Measurements from ENCODE around the gene CDC73. TPM values are rescaled to one million over a fixed set of nuclear protein-coding genes. Genes with fewer than 3 reads are reported as not detected.
"Not testable (repeated sequence)": the region's sequence is repeated elsewhere in the genome, so short reads cannot be mapped to it uniquely, and the experiment has no call there.

The CDC73 gene
- total RNA-seq, 1 donor from 2014 or later = 47.0 TPM

- DNase-seq (ENCODE audit: low spot score) = peak; percentile 38
- Mint-ChIP-seq H3K4me3 (ENCODE audit: low read depth) (peak within 1 kb of the TSS; percentile 88), H3K36me3 (ENCODE audit: low read depth) (peaks cover 15% of the 10 kb centered on the region), H3K27me3 (ENCODE audit: low read depth) (peaks cover 5% of the 10 kb centered on the region), H3K27ac (peak within 1 kb of the TSS; percentile 71), H3K4me1 (ENCODE audit: low read depth) (peaks cover 17% of the 10 kb centered on the region), H3K9me3 (no peaks in the 10 kb centered on the region)
- intact Hi-C loops (cut with micrococcal nuclease) = loop anchor here (1.0 to 5.0 kb wide), 3 partner anchors 17 to 298 kb away; partner anchors contain the start of genes CDC73, RGS2, RO60 and UCHL5
These were observed 16.7 kb upstream of the CDC73 start, which contains the start of gene GLRX2 for GRCh38 chr1:193104907-193105820. TSS of gene GLRX2 (minus strand) at chr1:193105414. CDS start at chr1:193105382, 32 bp downstream.

DNA sequence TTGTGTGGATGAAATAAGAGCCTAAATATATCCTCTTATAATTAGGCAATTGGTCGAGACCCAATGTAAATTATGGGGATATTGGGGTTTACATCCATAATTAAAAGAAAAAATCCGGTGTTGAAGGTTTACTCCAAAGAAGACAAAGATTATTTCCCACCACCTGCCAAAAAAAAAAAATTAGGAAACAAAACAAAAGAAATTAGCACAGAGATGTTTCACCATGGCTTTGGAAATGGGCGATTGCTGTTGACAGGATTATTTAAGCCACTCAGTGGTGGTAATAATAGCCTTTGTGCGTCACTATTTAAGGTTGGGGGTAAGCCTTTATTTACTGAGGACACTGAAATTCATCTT is 16.0 kb upstream of the CDC73 start:
- intact Hi-C loops (cut with micrococcal nuclease) = loop anchor here (1.0 to 5.0 kb wide), 3 partner anchors 17 to 298 kb away; partner anchors contain the start of genes CDC73, RGS2, RO60 and UCHL5
- Mint-ChIP-seq H3K4me3 (ENCODE audit: low read depth) (peak overlapping the region; percentile 85), H3K27ac (peak overlapping the region; percentile 71), H3K36me3 (ENCODE audit: low read depth) (peaks cover 9% of the 10 kb centered on the region), H3K9me3 (no peaks in the 10 kb centered on the region), H3K4me1 (ENCODE audit: low read depth) (peaks cover 17% of the 10 kb centered on the region), H3K27me3 (ENCODE audit: low read depth) (peaks cover 5% of the 10 kb centered on the region)
- no peak for DNase-seq (ENCODE audit: low spot score)

- Mint-ChIP-seq H3K9me3 (no peaks in the 10 kb centered on the region), H3K27ac (no peak overlapping the region), H3K36me3 (ENCODE audit: low read depth) (no peaks in the 10 kb centered on the region), H3K4me3 (ENCODE audit: low read depth) (no peak overlapping the region), H3K4me1 (ENCODE audit: low read depth) (peaks cover 12% of the 10 kb centered on the region), H3K27me3 (ENCODE audit: low read depth) (peaks cover 7% of the 10 kb centered on the region)
- intact Hi-C loops (cut with micrococcal nuclease) = loop anchor here (5.0 kb wide), 1 partner anchor 301 kb away; the partner anchor contains the start of gene RGS2
- DNase-seq (ENCODE audit: low spot score) = no peak
These were observed 13.4 kb upstream of the CDC73 start for GRCh38 chr1:193108471-193108870.

- Mint-ChIP-seq H3K27me3 (ENCODE audit: low read depth) (peaks cover 7% of the 10 kb centered on the region), H3K36me3 (ENCODE audit: low read depth) (no peaks in the 10 kb centered on the region), H3K9me3 (no peaks in the 10 kb centered on the region), H3K27ac (no peak overlapping the region), H3K4me1 (ENCODE audit: low read depth) (peaks cover 4% of the 10 kb centered on the region), H3K4me3 (ENCODE audit: low read depth) (no peak overlapping the region)
- DNase-seq (ENCODE audit: low spot score) = no peak
- intact Hi-C loops (cut with micrococcal nuclease) = loop anchor here (5.0 kb wide), 1 partner anchor 302 kb away; the partner anchor contains the start of gene RGS2
These were observed 12.2 kb upstream of the CDC73 start for GRCh38 chr1:193109619-193110018.

- no peak overlapping the region for H3K4me3 Mint-ChIP-seq (ENCODE audit: low read depth)
- peaks cover 4% of the 10 kb centered on the region for H3K4me1 Mint-ChIP-seq (ENCODE audit: low read depth)
- no peaks in the 10 kb centered on the region for H3K9me3 Mint-ChIP-seq
- peaks cover 7% of the 10 kb centered on the region for H3K27me3 Mint-ChIP-seq (ENCODE audit: low read depth)
- no peak for DNase-seq (ENCODE audit: low spot score)
- no peaks in the 10 kb centered on the region for H3K36me3 Mint-ChIP-seq (ENCODE audit: low read depth)
- no peak overlapping the region for H3K27ac Mint-ChIP-seq
- intact Hi-C loops (cut with micrococcal nuclease) = no loop called here
These were observed 11.6 kb upstream of the CDC73 start for GRCh38 chr1:193110246-193110645.

DNA sequence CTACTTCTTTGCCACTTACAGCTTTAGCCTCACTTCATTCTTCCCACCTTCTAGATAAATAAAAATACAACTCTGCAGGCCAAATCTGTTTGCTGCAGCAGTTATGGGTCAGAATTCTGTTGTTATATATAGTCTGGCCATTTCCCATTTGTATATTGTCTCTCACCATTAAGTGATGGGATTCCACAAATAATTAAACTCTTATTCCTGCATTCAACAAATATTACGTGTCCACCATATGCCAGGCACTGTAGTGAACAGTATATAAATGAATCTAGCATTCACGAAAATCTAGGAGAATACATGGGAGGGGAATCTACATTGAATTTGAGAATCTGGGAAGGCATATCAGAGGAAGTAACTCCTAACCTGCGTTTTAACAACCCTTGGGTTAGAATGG is 11.0 kb upstream of the CDC73 start:
- no peaks in the 10 kb centered on the region for H3K4me1 Mint-ChIP-seq (ENCODE audit: low read depth)
- H3K9me3 Mint-ChIP-seq = no peaks in the 10 kb centered on the region
- H3K27ac Mint-ChIP-seq = no peak overlapping the region
- H3K4me3 Mint-ChIP-seq (ENCODE audit: low read depth) = no peak overlapping the region
- no peaks in the 10 kb centered on the region for H3K36me3 Mint-ChIP-seq (ENCODE audit: low read depth)
- DNase-seq (ENCODE audit: low spot score) = no peak
- peaks cover 7% of the 10 kb centered on the region for H3K27me3 Mint-ChIP-seq (ENCODE audit: low read depth)
- intact Hi-C loops (cut with micrococcal nuclease) = no loop called here

DNA sequence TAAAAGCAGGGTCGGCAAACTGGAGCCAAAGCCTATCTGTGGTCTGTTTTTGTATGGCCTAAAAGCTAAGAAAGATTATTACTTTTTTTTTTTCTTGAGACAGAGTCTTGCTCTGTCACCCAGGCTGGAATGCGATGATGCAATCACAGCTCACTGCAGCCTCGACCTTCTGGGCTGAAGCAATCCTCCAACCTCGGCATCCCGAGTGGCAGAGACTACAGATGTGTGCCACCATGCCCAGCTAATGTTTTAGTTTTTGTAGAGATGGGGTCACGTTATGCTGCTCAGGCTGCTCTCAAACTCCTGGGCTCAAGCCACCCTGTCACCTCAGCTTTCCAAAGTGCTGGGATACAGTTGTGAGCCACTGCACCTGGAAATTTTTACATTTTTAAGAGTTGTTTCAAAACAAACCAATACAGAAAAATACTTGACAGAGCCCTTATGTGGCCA is 10.2 kb upstream of the CDC73 start:
- Mint-ChIP-seq H3K27ac (no peak overlapping the region), H3K27me3 (ENCODE audit: low read depth) (peaks cover 9% of the 10 kb centered on the region), H3K4me1 (ENCODE audit: low read depth) (no peaks in the 10 kb centered on the region), H3K9me3 (no peaks in the 10 kb centered on the region), H3K36me3 (ENCODE audit: low read depth) (no peaks in the 10 kb centered on the region), H3K4me3 (ENCODE audit: low read depth) (no peak overlapping the region)
- no peak for DNase-seq (ENCODE audit: low spot score)
- intact Hi-C loops (cut with micrococcal nuclease) = no loop called here

GRCh38 chr1:193113258-193113991 is 8.4 kb upstream of the CDC73 start:
- Mint-ChIP-seq H3K27me3 (ENCODE audit: low read depth) (peaks cover 10% of the 10 kb centered on the region), H3K4me3 (ENCODE audit: low read depth) (no peak overlapping the region), H3K36me3 (ENCODE audit: low read depth) (no peaks in the 10 kb centered on the region), H3K27ac (no peak overlapping the region), H3K4me1 (ENCODE audit: low read depth) (no peaks in the 10 kb centered on the region), H3K9me3 (no peaks in the 10 kb centered on the region)
- no peak for DNase-seq (ENCODE audit: low spot score)
- intact Hi-C loops (cut with micrococcal nuclease) = no loop called here

DNA sequence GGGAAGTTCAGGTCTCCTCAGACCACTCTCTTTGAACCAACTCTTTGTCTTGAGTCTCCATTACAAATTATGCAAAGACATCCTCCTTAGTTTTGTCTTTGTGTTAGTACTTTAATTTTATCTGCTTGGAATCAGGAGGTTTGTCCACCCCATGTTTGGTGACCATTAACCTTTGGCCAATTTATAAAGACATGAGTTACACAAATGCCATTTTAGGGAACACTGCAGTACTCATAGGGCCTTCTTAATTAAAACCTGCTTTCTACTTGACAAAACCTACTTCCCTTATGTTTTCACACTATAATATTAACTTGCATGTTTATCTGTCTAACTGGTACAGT is 7.9 kb upstream of the CDC73 start:
- intact Hi-C loops (cut with micrococcal nuclease) = no loop called here
- H3K4me1 Mint-ChIP-seq (ENCODE audit: low read depth) = peaks cover 5% of the 10 kb centered on the region
- H3K9me3 Mint-ChIP-seq = no peaks in the 10 kb centered on the region
- no peak overlapping the region for H3K4me3 Mint-ChIP-seq (ENCODE audit: low read depth)
- no peak for DNase-seq (ENCODE audit: low spot score)
- H3K36me3 Mint-ChIP-seq (ENCODE audit: low read depth) = no peaks in the 10 kb centered on the region
- no peak overlapping the region for H3K27ac Mint-ChIP-seq
- peaks cover 6% of the 10 kb centered on the region for H3K27me3 Mint-ChIP-seq (ENCODE audit: low read depth)

DNA sequence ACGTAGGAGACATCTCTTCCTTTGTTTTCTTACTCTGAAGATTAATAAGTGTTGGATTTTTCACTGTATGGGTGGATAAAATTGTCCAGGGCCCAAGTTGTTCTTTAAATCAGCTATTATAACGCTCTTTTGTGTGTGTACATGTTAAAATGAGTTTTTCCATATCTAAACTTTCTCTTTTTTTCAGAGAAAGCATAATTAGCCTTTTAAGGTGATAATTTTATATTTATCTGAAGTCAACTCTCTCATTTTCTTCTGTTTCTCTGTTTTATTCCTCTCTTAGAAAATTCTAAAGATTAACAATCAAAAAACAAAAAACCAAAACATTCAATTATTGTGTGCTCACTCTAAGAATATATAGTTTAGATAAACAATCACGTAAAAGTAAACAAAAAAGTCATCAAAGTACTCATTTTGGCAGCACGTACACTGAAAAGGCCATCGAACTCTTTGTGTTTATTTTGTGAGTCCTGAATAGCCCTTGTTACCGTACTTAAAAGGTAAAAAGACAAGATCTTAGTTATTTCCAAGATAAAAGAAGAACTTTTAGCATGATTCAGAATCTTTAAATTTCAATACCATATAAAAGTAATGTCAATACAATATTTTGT is 7.2 kb upstream of the CDC73 start:
- Mint-ChIP-seq H3K27me3 (ENCODE audit: low read depth) (peaks cover 8% of the 10 kb centered on the region), H3K4me3 (ENCODE audit: low read depth) (no peak overlapping the region), H3K9me3 (no peaks in the 10 kb centered on the region), H3K36me3 (ENCODE audit: low read depth) (no peaks in the 10 kb centered on the region), H3K27ac (no peak overlapping the region), H3K4me1 (ENCODE audit: low read depth) (peaks cover 10% of the 10 kb centered on the region)
- DNase-seq (ENCODE audit: low spot score) = no peak
- intact Hi-C loops (cut with micrococcal nuclease) = no loop called here

DNA sequence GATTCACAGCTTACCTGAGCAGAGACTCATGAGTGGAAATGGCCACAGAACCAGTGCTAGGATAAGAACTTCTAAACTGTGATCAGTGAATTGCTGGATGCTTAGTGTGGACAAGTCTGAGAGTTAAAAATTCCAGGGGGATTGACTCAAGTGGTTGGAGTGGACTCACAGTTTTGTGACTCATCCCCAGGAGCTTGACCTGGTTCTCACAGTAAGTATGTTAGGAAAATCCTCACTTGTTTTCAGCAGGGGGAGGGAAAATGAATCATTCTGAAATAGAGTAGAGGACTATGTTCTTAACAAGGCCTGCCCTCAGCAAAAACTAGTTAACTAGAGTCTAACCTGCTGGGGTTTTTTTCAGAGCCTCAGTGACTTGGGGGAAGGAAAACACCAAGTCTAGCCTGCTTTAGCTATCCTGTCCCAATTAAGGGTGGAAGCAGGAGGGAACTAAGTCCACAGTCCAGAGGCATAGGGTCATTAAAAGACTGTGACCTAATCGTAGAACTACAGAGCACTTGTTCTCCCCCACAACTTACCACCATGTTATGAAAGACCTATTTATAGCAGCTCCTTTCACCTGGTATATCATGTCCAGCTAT is 6.1 kb upstream of the CDC73 start:
- intact Hi-C loops (cut with micrococcal nuclease) = no loop called here
- Mint-ChIP-seq H3K9me3 (no peaks in the 10 kb centered on the region), H3K27me3 (ENCODE audit: low read depth) (peaks cover 12% of the 10 kb centered on the region), H3K4me1 (ENCODE audit: low read depth) (peaks cover 10% of the 10 kb centered on the region), H3K36me3 (ENCODE audit: low read depth) (no peaks in the 10 kb centered on the region), H3K4me3 (ENCODE audit: low read depth) (no peak overlapping the region), H3K27ac (no peak overlapping the region)
- no peak for DNase-seq (ENCODE audit: low spot score)

DNA sequence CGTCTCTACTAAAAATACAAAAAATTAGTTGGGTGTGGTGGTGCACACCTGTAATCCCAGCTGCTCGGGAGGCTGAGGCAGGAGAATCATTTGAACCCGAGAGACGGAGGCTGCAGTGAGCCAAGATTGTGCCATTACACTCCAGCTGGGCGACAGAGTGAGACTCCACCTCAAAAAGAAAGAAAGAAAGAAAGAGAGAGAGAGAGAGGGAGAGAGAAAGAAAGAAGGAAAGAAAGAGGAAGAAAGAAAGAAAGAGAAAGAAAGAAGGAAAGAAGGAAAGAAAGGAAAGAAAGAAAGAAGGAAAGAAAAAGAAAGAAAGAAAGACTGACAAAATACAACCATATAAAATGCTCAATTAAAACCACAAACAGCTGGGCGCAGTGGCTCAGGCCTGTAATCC is 4.7 kb upstream of the CDC73 start:
- H3K36me3 Mint-ChIP-seq (ENCODE audit: low read depth); H3K4me3 Mint-ChIP-seq (ENCODE audit: low read depth); DNase-seq (ENCODE audit: low spot score); H3K27ac Mint-ChIP-seq; intact Hi-C loops (cut with micrococcal nuclease); H3K27me3 Mint-ChIP-seq (ENCODE audit: low read depth); H3K9me3 Mint-ChIP-seq: not testable (repeated sequence)
- peaks cover 17% of the 10 kb centered on the region for H3K4me1 Mint-ChIP-seq (ENCODE audit: low read depth)

All from activated T-helper 2 cell treated with anti-CD3 and anti-CD28 coated beads, Interferon-gamma antibody, Interleukin-2, Interleukin-4, amounts not matched to agents 10 μg/mL and 5 μg/mL and 100 μg/mL, durations not matched to agents 14 hours and 24 hours and 36 hours (primary cell).